GM12872 (cell line): ENCODE results near the gene OR4C11.

Experiments used
- CTCF ChIP-seq: IDR thresholded peaks from 3 replicates; pipeline ENCODE4 v1.5.1; 2011; ENCODE audit warnings: low read depth, mild to moderate bottlenecking, low read length, moderate library complexity; ENCODE audit not compliant: insufficient read depth

Gene OR4C11

DNA sequence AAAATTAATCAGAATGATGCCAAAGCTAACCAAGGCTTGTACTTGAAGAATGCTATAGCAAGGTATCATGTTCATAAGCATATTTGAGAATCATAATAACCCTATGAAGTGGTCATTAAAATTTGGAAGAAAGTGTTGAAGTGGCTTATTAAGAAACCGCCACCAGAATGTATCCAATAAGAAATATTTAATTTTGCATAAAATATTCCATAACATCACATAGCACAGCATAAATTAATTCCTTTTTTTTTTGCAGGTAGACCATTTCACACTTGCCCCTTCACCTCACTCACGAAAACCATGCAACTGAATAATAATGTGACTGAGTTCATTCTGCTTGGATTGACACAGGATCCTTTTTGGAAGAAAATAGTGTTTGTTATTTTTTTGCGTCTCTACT, 35.6 kb downstream of the OR4C11 start, which contains the start of gene OR4C16:
Gene OR4C16 (plus strand): TSS at position 301 of the 400 bp plus-strand sequence. CDS start 0 bp downstream, at position 301.
- TF ChIP-seq CTCF, result no peak

GRCh38 chr11:55554169-55554568, 53.3 kb downstream of the OR4C11 start, which contains the start of gene OR4C15:
Gene OR4C15 (plus strand): TSS chr11:55554469. CDS start chr11:55554469, 0 bp downstream.
- no peak for TF ChIP-seq CTCF
